HG03469 (cell line): ENCODE results near the gene GLT8D2.
"Not testable (repeated sequence)": the region's sequence is repeated elsewhere in the genome, so short reads cannot be mapped to it uniquely, and the experiment has no call there.

ENCODE experiments used
- ATAC-seq: cut with Tn5 transposase; IDR thresholded peaks from one replicate; pipeline ENCODE4 v1.9.1; 2021; ENCODE audit warnings: mild to moderate bottlenecking, moderate library complexity, moderate number of reproducible peaks; ENCODE audit not compliant: unreplicated experiment

The GLT8D2 gene

GRCh38 chr12:104054681-104055346, 4.8 kb upstream of the GLT8D2 start:
- ATAC-seq, result no peak

- no peak for ATAC-seq
These were observed 449 bp upstream of the GLT8D2 start for GRCh38 chr12:104050436-104050835.

- ATAC-seq, result no peak
These were observed 597 bp downstream of the GLT8D2 start for GRCh38 chr12:104049278-104049902.

GRCh38 chr12:104048811-104049210, 1.2 kb downstream of the GLT8D2 start:
- ATAC-seq, result no peak

GRCh38 chr12:104048162-104048561, 1.8 kb downstream of the GLT8D2 start:
- ATAC-seq, result no peak

GRCh38 chr12:104046306-104046705, 3.7 kb downstream of the GLT8D2 start:
- no peak for ATAC-seq

GRCh38 chr12:104044158-104044557, 5.8 kb downstream of the GLT8D2 start:
- no peak for ATAC-seq

GRCh38 chr12:104042580-104042979, 7.4 kb downstream of the GLT8D2 start:
- ATAC-seq, result no peak

- ATAC-seq, result not testable (repeated sequence)
These were observed 10.2 kb downstream of the GLT8D2 start for GRCh38 chr12:104039769-104040168.

GRCh38 chr12:104036143-104036542, 13.8 kb downstream of the GLT8D2 start:
- ATAC-seq, result not testable (repeated sequence)

GRCh38 chr12:104030596-104030995, 19.4 kb downstream of the GLT8D2 start:
- ATAC-seq, result not testable (repeated sequence)

GRCh38 chr12:104026841-104027599, 23.0 kb downstream of the GLT8D2 start:
- no peak for ATAC-seq

GRCh38 chr12:104025771-104026170, 24.2 kb downstream of the GLT8D2 start:
- ATAC-seq, result no peak

GRCh38 chr12:104024348-104024747, 25.6 kb downstream of the GLT8D2 start:
- no peak for ATAC-seq

- no peak for ATAC-seq
These were observed 26.3 kb downstream of the GLT8D2 start for GRCh38 chr12:104023710-104024109.

GRCh38 chr12:104022786-104023185, 27.2 kb downstream of the GLT8D2 start:
- no peak for ATAC-seq

GRCh38 chr12:104021862-104022261, 28.1 kb downstream of the GLT8D2 start:
- ATAC-seq, result not testable (repeated sequence)

- no peak for ATAC-seq
These were observed 37.7 kb downstream of the GLT8D2 start for GRCh38 chr12:104012331-104012730.

GRCh38 chr12:104011253-104011652, 38.7 kb downstream of the GLT8D2 start:
- no peak for ATAC-seq

- ATAC-seq, result no peak
These were observed 39.3 kb downstream of the GLT8D2 start for GRCh38 chr12:104010606-104011169.

- ATAC-seq, result no peak
These were observed 39.9 kb downstream of the GLT8D2 start for GRCh38 chr12:104010121-104010520.

- ATAC-seq, result no peak
These were observed 43.1 kb downstream of the GLT8D2 start for GRCh38 chr12:104006929-104007328.
